Smooth muscle cell (in vitro differentiated cells): ENCODE measurements around the gene FOXQ1. TPM values are rescaled to one million over a fixed set of nuclear protein-coding genes. Genes with fewer than 3 reads are reported as not detected.

ENCODE experiments used
- DNase-seq: peaks from one replicate; lab custom pipeline; 2025; ENCODE audit not compliant: unreplicated experiment; lab: John Stamatoyannopoulos, UW
- H2AFZ ChIP-seq: fragments of 200-600 bp; sonication (generic); 2 replicates; pipeline ENCODE4 v1.6.0; 2016; ENCODE audit warnings: antibody characterized with exemption, low read depth, mild to moderate bottlenecking
- H3F3A ChIP-seq: fragments of 200-600 bp; sonication (generic); 2 replicates; pipeline ENCODE4 v1.6.0; 2017; ENCODE audit warnings: antibody characterized with exemption, low read depth
- H3K27ac ChIP-seq: fragments of 200-600 bp; sonication (generic); 2 replicates; pipeline ENCODE4 v1.5.1; 2016; ENCODE audit warnings: low read depth, mild to moderate bottlenecking
- H3K27me3 ChIP-seq: fragments of 200-600 bp; sonication (generic); 2 replicates; pipeline ENCODE4 v1.6.1; 2016; ENCODE audit warnings: low read depth, mild to moderate bottlenecking
- H3K36me3 ChIP-seq: fragments of 200-600 bp; sonication (generic); 2 replicates; pipeline ENCODE4 v1.5.1; 2016; ENCODE audit warnings: low read depth
- H3K4me1 ChIP-seq: fragments of 200-600 bp; sonication (generic); 2 replicates; pipeline ENCODE4 v1.5.1; 2016; ENCODE audit warnings: low read depth
- H3K4me2 ChIP-seq: fragments of 200-600 bp; sonication (generic); 2 replicates; pipeline ENCODE4 v1.6.0; 2016; ENCODE audit warnings: mild to moderate bottlenecking
- H3K4me3 ChIP-seq: fragments of 200-600 bp; sonication (generic); 2 replicates; pipeline ENCODE4 v1.5.1; 2016; ENCODE audit warnings: mild to moderate bottlenecking
- H3K79me2 ChIP-seq: fragments of 200-600 bp; sonication (generic); 2 replicates; pipeline ENCODE4 v1.6.0; 2016; ENCODE audit warnings: low read depth, mild to moderate bottlenecking
- H3K9ac ChIP-seq: fragments of 200-600 bp; sonication (generic); 2 replicates; pipeline ENCODE4 v1.6.0; 2016; ENCODE audit warnings: low read depth
- H3K9me3 ChIP-seq: fragments of 200-600 bp; sonication (generic); replicated peaks from 2 replicates; pipeline ENCODE4 v1.5.1; 2016; ENCODE audit warnings: low read depth
- H4K20me1 ChIP-seq: fragments of 200-600 bp; sonication (generic); 2 replicates; pipeline ENCODE4 v1.6.0; 2016; ENCODE audit warnings: low read depth
- CTCF ChIP-seq: fragments of 200-600 bp; sonication (generic); IDR thresholded peaks from 2 replicates; pipeline ENCODE4 v1.5.1; 2017; ENCODE audit warnings: borderline replicate concordance, mild to moderate bottlenecking, antibody characterized with exemption; ENCODE audit not compliant: insufficient read depth, poor library complexity, severe bottlenecking
- WGBS: methylation state at CpG from one replicate; pipeline ENCODE4 v1.1.7; 2016; ENCODE audit warnings: low lambda C conversion rate; 5-methylcytosine and 5-hydroxymethylcytosine counted together
- polyA plus RNA-seq: library from polyadenylated mRNA; unstranded; fragments of >200 nt; fragmentation: Nextera tagmentation; extraction: Ambion mirVana; gene quantifications from 2 replicates; pipeline ENCODE4 v1.2.1, GENCODE V29; 2016
- total RNA-seq: library from RNA; depleted of rRNA; stranded (reverse); fragments of >200 nt; gene quantifications from 2 replicates; pipeline ENCODE4 v1.2.3, GENCODE V29; 2014

FOXQ1 gene
- 3.5 and 6.6 TPM in 2 replicates for total RNA-seq
- 10.0 and 10.4 TPM in 2 replicates for polyA plus RNA-seq

DNA sequence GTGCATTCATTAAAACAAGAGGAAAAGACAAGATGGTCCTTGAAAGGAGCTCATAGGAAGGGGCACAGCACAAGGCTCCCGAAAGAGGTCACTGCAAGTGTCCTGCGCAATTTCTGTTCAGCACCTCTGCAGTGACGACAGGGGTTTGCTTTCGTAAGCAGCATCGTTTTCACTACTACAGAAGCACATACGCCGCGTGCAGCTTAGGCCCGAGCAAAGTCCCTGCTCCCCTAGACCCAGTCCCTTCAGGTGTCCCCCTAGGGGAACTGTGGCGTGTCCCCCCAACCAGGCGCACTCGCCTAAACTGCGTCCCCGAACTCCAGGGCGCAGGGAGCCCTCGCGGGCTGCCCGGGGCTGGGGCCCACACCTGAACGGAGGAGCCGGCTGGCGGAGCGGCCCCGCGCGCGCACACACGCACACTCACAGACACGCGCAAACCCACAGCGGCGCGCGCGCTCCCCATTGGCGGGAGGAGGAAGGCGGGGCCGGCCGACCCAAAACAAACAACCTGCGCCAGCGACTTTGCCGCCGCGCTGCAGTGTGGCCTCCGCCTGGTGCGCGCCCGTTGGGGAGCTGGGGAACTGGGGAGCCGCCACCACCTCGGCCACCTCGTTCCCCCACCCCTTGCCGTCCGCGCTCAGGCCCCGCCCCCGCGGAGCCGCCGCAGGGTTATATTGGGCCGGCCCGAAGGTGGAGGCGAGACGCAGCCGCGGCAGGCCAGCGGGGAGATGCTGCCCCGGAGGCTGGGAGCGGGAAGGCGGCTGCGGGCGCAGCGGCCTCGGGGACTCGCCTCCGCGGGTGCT is at the start of gene FOXQ1:
Gene FOXQ1 (plus strand): TSS at position 699 of the 803 bp plus-strand sequence. CDS start 607 bp downstream, outside the sequence.
- H3K9ac ChIP-seq, result no peak within 1 kb of the TSS
- peak within 1 kb of the TSS; percentile 15 for H3K27ac ChIP-seq
- H3K36me3 ChIP-seq, result no peaks in the 10 kb centered on the region
- H3K9me3 ChIP-seq, result no peaks in the 10 kb centered on the region
- H3K4me1 ChIP-seq, result no peaks in the 10 kb centered on the region
- peak within 1 kb of the TSS; percentile 94 for H3K4me2 ChIP-seq
- no peaks in the 10 kb centered on the region for H4K20me1 ChIP-seq
- no peaks in the 10 kb centered on the region for H3F3A ChIP-seq
- peak within 1 kb of the TSS; percentile 64 for H2AFZ ChIP-seq
- WGBS, result 1% methylated on average over 61 of the region's 75 CpGs
- peaks cover 58% of the 10 kb centered on the region for H3K27me3 ChIP-seq
- TF ChIP-seq CTCF, result no peak
- peak within 1 kb of the TSS; percentile 62 for H3K4me3 ChIP-seq
- peaks cover 8% of the 10 kb centered on the region for H3K79me2 ChIP-seq
- DNase-seq, result no peak

DNA sequence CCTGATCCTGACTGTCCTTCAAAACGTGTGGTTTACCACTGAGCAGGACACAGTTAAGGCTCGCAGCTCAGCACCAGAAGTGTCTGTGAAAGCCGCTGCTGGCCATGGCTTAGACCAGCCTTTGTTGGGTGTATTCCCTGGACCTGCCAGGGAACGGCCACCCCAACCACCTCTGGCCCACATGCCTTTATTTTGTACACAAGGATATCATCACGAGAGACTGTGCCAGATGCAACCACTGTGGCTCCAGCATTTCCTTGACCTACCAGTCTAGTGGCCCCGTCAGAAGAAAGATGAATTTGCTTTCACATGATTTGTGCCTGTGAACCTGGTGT is 49.2 kb upstream of the FOXQ1 start:
- no peak overlapping the region for H3K27ac ChIP-seq
- DNase-seq, result no peak

DNA sequence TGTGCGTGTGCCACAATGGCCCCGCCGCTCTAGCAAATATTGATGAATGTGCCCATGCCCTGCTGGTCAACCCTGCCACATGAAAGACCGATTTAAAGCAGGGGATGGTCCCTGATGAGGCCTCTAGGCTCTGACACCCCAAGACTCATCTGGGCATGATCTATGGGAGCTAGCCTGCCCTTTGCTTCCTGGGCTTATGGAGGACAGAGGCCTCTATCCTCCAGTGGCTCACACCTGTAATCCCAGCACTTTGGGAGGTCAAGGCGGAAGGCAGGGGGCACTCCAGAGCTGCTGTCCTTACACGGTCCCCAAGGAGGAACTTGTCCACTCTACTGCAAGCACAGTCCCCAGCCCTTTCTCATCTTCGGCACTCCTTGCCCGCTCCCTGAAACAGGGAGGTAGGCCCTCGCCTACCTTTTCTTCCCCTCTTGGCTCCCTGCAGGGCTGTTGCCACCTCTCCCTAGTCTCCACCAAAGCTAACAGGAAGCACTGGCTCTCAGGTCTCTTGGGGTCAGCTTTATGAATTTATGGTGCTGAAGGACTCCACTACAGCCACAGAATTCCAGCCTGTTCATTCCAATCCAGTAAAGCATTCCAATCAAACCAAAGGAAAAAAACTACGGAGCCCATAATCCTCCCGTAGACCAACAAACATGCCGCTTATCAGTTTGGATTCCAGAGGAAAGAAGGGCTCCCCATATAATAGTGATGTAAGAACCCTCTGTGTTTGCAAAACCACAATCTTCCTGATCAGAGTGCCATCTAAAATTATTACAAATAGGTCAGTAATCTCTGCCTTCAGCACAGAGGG is 48.7 kb upstream of the FOXQ1 start:
- 67% methylated on average over 12 of the region's 12 CpGs for WGBS

More for the DNA sequence above, 49.2 kb upstream of the FOXQ1 start:
- peaks cover 4% of the 10 kb centered on the region for H3K4me1 ChIP-seq
- H3K36me3 ChIP-seq, result no peaks in the 10 kb centered on the region
- H3K9me3 ChIP-seq, result no peaks in the 10 kb centered on the region
- peaks cover 5% of the 10 kb centered on the region for H3F3A ChIP-seq
- WGBS, result 91% methylated on average over 6 of the region's 6 CpGs
- TF ChIP-seq CTCF, result no peak
- H3K4me2 ChIP-seq, result peak overlapping the region; percentile 59
- no peak overlapping the region for H3K4me3 ChIP-seq
- H4K20me1 ChIP-seq, result no peaks in the 10 kb centered on the region
- no peaks in the 10 kb centered on the region for H3K79me2 ChIP-seq
- no peak overlapping the region for H2AFZ ChIP-seq
- no peaks in the 10 kb centered on the region for H3K27me3 ChIP-seq
- no peak overlapping the region for H3K9ac ChIP-seq

More for the DNA sequence above, 48.7 kb upstream of the FOXQ1 start:
- no peaks in the 10 kb centered on the region for H4K20me1 ChIP-seq
- H2AFZ ChIP-seq, result no peak overlapping the region
- no peaks in the 10 kb centered on the region for H3K79me2 ChIP-seq
- DNase-seq, result no peak
- H3K27ac ChIP-seq, result peak overlapping the region; percentile 44
- H3F3A ChIP-seq, result peaks cover 5% of the 10 kb centered on the region
- H3K9ac ChIP-seq, result no peak overlapping the region
- H3K27me3 ChIP-seq, result no peaks in the 10 kb centered on the region
- H3K4me1 ChIP-seq, result peaks cover 4% of the 10 kb centered on the region
- H3K4me2 ChIP-seq, result peak overlapping the region; percentile 59
- H3K4me3 ChIP-seq, result no peak overlapping the region
- no peaks in the 10 kb centered on the region for H3K36me3 ChIP-seq
- no peaks in the 10 kb centered on the region for H3K9me3 ChIP-seq
- no peak for TF ChIP-seq CTCF
